HG03571 (cell line): Measurements from ENCODE around the gene CCDC192.
"Not testable (repeated sequence)": the region's sequence is repeated elsewhere in the genome, so short reads cannot be mapped to it uniquely, and the experiment has no call there.

Experiments
- ATAC-seq: cut with Tn5 transposase; IDR thresholded peaks from one replicate; pipeline ENCODE4 v1.9.1; 2021; ENCODE audit not compliant: unreplicated experiment

Gene CCDC192

GRCh38 chr5:127697894-127698600 lies 5.1 kb upstream of the CCDC192 start:
- ATAC-seq, result no peak

- ATAC-seq, result no peak
Measured at GRCh38 chr5:127699416-127699815, 3.8 kb upstream of the CCDC192 start.

GRCh38 chr5:127700237-127700766 lies 2.9 kb upstream of the CCDC192 start:
- ATAC-seq, result no peak

- no peak for ATAC-seq
Measured at GRCh38 chr5:127702434-127702833, 757 bp upstream of the CCDC192 start.

DNA sequence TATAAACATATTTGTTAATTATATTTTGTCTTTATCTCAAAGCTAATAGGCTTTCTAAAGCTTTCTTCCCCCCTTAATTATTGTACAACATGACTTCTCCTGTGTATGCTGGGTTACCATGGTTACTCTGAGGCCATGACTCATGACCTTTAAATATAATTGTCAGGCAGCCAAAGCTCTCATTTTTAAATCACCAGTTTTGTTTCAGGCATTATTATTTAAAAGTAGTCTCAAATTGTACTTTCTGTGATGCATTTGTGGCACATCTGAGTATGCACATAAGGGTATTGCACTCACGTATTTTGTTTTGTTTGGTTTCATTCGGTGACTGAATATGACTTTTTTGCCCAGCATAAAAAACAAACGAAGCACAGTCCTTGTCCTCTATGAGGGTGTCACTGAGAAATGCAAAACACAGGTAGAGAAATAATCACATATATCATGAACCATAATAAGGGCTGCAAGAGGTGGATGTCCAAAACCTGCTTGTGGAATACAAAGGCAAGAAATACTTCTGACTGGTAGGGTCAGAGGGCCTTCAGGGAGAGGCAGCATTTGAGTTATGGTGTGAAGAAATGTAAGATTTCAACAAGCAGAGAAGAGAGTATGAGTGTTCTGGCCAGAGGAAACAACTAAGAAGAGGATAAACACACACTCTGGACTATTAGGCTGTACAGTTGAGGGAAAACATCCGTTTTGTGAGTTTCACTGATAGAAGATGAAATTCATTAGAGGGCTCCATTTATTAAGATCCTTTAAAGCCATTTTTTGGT lies 2.1 kb downstream of the CCDC192 start:
- no peak for ATAC-seq

DNA sequence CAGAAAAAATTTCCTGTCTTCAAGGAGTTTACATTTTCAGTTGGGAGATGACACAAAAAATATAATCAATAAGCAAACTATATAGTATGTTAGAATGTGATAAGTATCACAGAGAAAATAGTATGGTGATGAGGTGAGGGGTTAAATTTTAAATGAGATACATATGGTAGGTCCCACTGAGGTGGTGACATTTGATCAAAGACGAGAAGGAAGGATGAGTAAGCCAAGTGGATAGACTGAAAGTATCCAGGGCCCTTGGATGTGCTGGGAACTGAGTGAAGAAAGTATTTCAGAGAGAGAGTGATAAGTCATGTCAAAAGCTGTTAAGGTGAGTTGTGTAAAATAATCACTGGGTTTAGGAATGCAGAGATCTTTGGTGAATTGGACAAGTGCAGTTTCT lies 3.5 kb downstream of the CCDC192 start:
- no peak for ATAC-seq

DNA sequence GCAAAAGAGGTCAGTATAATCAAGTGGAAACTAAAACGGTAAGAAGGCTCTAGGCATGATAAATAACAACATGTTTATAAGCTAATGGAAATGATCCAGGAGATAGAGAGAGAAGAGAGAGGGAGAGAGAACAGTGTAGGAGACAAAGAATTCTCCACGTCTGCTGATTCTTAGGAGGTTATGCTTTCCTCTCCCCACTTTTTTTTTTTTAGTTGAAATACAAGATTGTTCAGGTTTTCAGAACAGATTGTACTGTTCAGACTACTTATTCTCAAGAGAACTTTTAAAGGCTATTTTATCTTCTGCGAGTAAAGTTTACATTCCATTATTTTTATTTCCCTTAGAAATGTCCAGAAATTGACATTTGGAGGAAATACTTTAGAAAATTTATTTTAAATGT lies 4.0 kb downstream of the CCDC192 start:
- ATAC-seq, result no peak

GRCh38 chr5:127713083-127713482 lies 9.9 kb downstream of the CCDC192 start:
- ATAC-seq, result not testable (repeated sequence)

DNA sequence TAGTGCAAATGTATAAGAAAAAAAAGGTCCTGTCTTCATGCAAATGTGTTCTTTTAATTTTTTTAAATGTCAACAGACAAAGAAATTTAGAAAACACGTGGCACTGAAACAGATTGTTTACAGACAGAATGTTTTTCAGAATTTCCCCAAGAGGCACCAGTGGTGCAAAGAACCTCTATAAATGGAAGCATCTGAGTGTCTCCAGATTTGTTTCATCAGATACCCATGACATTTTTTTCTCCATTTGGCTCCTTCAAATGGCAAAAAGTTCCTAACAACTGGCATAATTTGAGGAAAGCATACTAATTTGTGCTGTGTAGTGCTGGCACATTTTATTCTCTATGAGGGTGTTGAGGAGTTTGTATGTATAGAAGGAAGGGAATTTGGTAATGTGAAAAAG lies 15.0 kb downstream of the CCDC192 start:
- no peak for ATAC-seq

DNA sequence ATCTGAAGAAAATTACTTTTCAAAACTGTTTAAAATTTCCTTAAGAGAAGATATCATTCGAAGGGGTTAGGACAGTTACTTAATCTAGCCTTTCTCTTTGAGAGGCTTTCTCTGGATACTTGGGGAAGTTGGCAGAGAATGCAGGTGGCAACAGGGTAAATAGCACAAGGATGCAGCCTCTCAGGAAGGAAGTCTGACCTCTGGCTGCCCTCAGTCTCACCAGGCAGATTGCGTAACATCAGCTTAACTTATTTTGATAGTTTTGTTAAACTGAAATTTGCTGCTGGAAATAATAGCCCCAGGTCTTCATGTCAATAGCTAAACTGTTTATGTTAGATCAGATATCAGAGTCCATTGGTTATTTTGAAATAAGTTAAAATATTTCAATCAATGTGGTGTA lies 20.4 kb downstream of the CCDC192 start:
- no peak for ATAC-seq

DNA sequence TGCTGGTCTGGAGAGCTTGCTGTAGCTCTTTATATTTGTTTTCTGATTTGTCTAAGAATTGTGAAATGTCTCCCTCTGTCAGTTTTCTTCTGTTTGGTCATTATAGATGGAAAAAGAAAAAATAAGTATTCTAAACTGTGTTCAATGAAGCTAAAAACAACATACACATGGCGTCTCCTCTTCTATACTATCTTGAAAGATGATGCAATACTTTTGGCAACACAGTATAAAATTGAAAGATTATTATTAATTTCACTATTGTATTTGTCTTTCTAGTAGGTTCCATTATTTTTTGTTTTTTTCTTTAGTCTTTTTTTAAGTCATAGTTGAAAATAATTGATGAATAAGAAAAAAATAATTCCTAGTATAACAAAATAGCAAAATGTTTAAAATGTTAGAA lies 22.5 kb downstream of the CCDC192 start:
- ATAC-seq, result no peak

DNA sequence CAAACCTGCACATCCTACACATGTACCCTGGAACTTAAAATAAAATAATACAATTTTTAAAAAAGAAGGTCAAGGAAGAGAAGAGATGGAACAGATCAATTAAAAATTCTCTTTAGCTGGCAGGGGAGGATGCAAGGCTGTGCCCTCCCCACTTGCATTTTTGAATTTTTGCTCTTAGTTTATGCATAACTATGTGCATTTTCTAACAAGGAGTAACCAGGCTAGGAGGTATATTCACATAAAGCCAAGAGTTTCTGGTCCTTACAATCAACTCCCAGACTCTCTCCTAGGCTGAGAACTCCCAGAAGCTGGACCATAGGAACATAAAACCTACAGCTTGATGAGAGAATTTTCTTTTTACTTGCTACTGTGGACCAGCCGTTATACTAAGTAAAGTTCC lies 29.8 kb downstream of the CCDC192 start:
- ATAC-seq, result no peak

GRCh38 chr5:127739348-127739747 lies 36.2 kb downstream of the CCDC192 start:
- ATAC-seq, result not testable (repeated sequence)

DNA sequence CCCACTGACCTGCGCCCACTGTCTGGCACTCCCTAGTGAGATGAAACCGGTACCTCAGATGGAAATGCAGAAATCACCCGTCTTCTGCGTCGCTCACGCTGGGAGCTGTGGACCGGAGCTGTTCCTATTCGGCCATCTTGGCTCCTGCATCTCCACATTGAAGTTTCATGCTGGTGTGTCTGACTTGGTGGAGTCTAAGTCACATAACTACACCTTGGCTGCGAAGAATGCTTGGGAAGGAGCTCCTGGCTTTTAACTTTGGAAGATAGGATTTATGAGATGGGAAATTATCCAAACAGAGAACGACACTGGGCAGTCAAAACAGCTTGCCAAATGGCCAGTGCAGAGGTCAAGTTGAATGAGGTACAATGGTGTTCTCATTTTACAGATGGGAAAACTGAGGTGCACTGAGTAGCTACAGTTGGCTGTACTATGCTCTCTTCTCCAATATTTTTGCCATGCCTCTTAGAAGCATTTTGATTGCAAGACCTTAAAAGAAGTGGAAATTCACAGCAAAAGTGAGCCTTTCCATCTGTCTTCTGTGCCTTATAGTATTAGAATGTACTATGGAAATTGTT lies 36.7 kb downstream of the CCDC192 start:
- no peak for ATAC-seq

GRCh38 chr5:127741412-127741811 lies 38.2 kb downstream of the CCDC192 start:
- no peak for ATAC-seq

- no peak for ATAC-seq
Measured at GRCh38 chr5:127744241-127744640, 41.0 kb downstream of the CCDC192 start.

DNA sequence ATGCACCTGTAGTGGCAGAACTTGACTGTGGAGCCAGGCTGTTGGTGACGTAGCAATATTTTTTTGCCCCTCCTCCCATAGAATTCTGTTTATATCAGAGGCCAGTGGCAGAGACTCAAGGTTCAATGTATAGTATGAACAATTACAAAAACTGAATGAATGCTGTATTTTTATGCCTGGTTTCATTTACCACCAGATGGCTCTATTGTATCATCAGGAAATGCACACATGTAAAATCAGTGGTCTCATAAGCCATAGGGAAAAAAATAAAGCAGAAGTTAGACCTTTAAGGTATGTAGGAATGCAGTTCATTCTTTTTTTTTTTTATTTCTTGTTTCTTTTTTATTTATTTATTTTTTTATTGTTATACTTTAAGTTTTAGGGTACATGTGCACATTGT lies 43.6 kb downstream of the CCDC192 start:
- ATAC-seq, result no peak

GRCh38 chr5:127752503-127753265 lies 49.5 kb downstream of the CCDC192 start:
- not testable (repeated sequence) for ATAC-seq

DNA sequence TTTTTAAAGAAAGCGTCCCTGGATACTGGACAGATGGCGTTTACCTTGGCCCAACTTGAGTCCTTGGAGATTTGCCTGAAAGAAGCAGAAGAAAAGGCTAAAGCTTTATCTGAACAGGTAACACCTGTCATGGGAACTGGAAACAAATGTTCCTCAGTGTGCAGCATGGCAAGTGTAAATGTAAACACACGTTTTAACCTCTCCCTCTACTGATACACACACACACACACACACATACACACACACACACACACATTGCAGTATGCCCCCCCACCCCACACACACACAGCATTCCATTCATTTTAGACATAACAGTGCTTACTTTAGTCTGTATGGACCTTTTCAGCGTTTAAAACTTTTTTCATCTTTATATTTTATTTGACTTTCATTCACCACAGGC lies 51.1 kb downstream of the CCDC192 start:
- ATAC-seq, result no peak

- ATAC-seq, result no peak
Measured at GRCh38 chr5:127754706-127755105, 51.5 kb downstream of the CCDC192 start.

GRCh38 chr5:127757576-127757975 lies 54.4 kb downstream of the CCDC192 start:
- peak; percentile 89 for ATAC-seq
